ENCODE measurements around the gene IL16. TPM values are rescaled to one million over a fixed set of nuclear protein-coding genes. Genes with fewer than 3 reads are reported as not detected.

Gene IL16
- total RNA-seq, 1 experiment from 2014 or later, result 0.81 TPM

DNA sequence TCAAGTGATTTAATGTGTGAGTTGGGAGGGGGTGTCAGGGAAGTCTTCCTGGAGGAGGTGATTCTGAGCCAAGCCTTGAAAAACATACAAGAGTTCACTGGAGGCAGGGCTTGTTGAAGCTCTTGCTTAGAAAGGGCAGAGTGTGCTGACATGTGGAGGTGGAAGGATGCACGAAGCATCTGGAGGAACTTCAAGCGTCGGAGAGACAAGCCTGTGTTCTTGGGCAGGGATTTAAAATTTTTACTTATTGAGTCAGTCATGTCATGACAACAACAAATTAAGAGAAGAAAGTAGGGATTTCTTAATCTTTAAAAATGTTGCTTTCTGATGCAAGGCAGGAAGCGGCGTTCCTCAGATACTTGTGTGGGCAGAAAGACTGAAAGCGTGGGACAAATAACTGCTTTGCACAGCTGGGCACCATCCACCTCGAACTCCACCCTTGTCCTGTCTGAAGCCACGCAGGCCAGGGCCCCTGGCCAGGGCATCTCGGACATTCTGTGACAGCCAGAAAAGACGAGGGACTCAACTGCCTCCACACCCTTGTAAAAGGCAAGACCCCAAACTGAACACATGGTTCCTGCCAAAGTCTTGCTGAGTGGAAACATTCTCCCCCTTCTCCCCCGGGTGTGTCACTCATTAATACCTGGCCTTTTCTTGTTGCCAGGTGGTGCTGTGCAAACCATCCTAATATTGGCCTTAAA is 6.9 kb upstream of the IL16 start:
- BruUV-seq (replicated peaks), result no TSS peak
- Histone ChIP-seq H4K20me1 (ENCODE audit: insufficient read depth) (no peaks in the 10 kb centered on the region), H3K9me3 (ENCODE audit: control insufficient read depth in 1 of 2, insufficient read depth in 1 of 2, low read depth in 1 of 2, low read length in 2 of 2) (no peaks in the 10 kb centered on the region), H3K9ac (ENCODE audit: low read length) (no peak overlapping the region), H3K36me3 (ENCODE audit: control insufficient read depth in 1 of 2, insufficient read depth in 2 of 2, low read length in 2 of 2) (no peaks in the 10 kb centered on the region), H3K4me2 (ENCODE audit: low read length) (no peak overlapping the region), H3K79me2 (ENCODE audit: insufficient read depth, low read length) (no peaks in the 10 kb centered on the region), H2AFZ (ENCODE audit: low read depth, low read length, poor library complexity, severe bottlenecking) (no peak overlapping the region), H3K27ac (ENCODE audit: low read depth, low read length) (no peak overlapping the region), H3K4me3 (replicated peaks in 1 of 2; ENCODE audit: low read depth in 1 of 2, low read length in 2 of 2) (no peak overlapping the region), H3K27me3 (ENCODE audit: insufficient read depth, low read length) (no peaks in the 10 kb centered on the region), H3K9me2 (ENCODE audit: insufficient read depth) (no peaks in the 10 kb centered on the region), H3K4me1 (ENCODE audit: control insufficient read depth in 1 of 2, insufficient read depth in 2 of 2, low read length in 2 of 2) (no peaks in the 10 kb centered on the region)
- ATAC-seq (no peak), DNase-seq (ENCODE audit: low read depth, low spot score) (no peak)
- TF ChIP-seq EZH2 (IDR thresholded peaks at IDR 0.05) (no peak), CEBPB (IDR thresholded peaks at IDR 0.05; ENCODE audit: low read depth) (no peak), RAD21 (IDR thresholded peaks at IDR 0.05; ENCODE audit: low read depth) (no peak), EGR1 (IDR thresholded peaks at IDR 0.05; ENCODE audit: low read depth) (no peak), POLR2A (IDR thresholded peaks at IDR 0.05; ENCODE audit: borderline replicate concordance, extremely low read depth, insufficient read depth, insufficient read length) (no peak), SP1 (IDR thresholded peaks at IDR 0.05; ENCODE audit: low read depth) (no peak)
- TF ChIP-seq, protein P1, sequence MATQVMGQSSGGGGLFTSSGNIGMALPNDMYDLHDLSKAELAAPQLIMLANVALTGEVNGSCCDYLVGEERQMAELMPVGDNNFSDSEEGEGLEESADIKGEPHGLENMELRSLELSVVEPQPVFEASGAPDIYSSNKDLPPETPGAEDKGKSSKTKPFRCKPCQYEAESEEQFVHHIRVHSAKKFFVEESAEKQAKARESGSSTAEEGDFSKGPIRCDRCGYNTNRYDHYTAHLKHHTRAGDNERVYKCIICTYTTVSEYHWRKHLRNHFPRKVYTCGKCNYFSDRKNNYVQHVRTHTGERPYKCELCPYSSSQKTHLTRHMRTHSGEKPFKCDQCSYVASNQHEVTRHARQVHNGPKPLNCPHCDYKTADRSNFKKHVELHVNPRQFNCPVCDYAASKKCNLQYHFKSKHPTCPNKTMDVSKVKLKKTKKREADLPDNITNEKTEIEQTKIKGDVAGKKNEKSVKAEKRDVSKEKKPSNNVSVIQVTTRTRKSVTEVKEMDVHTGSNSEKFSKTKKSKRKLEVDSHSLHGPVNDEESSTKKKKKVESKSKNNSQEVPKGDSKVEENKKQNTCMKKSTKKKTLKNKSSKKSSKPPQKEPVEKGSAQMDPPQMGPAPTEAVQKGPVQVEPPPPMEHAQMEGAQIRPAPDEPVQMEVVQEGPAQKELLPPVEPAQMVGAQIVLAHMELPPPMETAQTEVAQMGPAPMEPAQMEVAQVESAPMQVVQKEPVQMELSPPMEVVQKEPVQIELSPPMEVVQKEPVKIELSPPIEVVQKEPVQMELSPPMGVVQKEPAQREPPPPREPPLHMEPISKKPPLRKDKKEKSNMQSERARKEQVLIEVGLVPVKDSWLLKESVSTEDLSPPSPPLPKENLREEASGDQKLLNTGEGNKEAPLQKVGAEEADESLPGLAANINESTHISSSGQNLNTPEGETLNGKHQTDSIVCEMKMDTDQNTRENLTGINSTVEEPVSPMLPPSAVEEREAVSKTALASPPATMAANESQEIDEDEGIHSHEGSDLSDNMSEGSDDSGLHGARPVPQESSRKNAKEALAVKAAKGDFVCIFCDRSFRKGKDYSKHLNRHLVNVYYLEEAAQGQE (IDR thresholded peaks at IDR 0.05; ENCODE audit: low read depth), result no peak
- TF ChIP-seq, protein P2, sequence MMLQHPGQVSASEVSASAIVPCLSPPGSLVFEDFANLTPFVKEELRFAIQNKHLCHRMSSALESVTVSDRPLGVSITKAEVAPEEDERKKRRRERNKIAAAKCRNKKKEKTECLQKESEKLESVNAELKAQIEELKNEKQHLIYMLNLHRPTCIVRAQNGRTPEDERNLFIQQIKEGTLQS (IDR thresholded peaks at IDR 0.05), result no peak
- TF ChIP-seq, protein P3, sequence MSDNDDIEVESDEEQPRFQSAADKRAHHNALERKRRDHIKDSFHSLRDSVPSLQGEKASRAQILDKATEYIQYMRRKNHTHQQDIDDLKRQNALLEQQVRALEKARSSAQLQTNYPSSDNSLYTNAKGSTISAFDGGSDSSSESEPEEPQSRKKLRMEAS (IDR thresholded peaks at IDR 0.05), result no peak
- CTCF ChIA-PET, result no interaction called here
- POLR2A ChIA-PET, result interaction anchor here (0.6 kb wide), 1 partner anchor 203 kb away, joined by 3 read pairs; no protein-coding TSS in a partner anchor
- intact Hi-C loops (cut with micrococcal nuclease), result no loop called here
- RAD21 ChIA-PET (ENCODE audit: low non-redundant PET in 1 of 2, low total read pairs in 2 of 2, uncharacterized antibody in 2 of 2, unreplicated experiment in 2 of 2), result no interaction called here

Data from HCT116 (cell line).